Body of pancreas (tissue), 4 donors: Measurements from ENCODE around the gene COL18A1. TPM values are rescaled to one million over a fixed set of nuclear protein-coding genes. Genes with fewer than 3 reads are reported as not detected.

Experiments used
- ATAC-seq: fragments of 150-250 bp; one replicate; pipeline ENCODE4 v1.9.1; 2016
- DNase-seq, 4 donors: peaks; one replicate each; pipeline ENCODE4 v3.0.0-alpha.2; 2019
- H3K27ac ChIP-seq, 4 donors: fragments of 200-600 bp; sonication (generic); 1 replicate in 3 of 4; 2 replicates in 1 of 4; pipeline versions ENCODE4 v1.5.1 to v1.6.1; 2016 to 2019; ENCODE audit warnings: mild to moderate bottlenecking in 1 of 4, mixed read lengths in 1 of 4, moderate library complexity in 1 of 4
- H3K27me3 ChIP-seq, 2 donors: fragments of 200-600 bp; sonication (generic); one replicate each; pipeline ENCODE4 v1.6.0; 2016; ENCODE audit warnings: mild to moderate bottlenecking in 1 of 2
- H3K36me3 ChIP-seq, 2 donors: fragments of 200-600 bp; sonication (generic); replicated peaks in 1 of 2; 2 replicates each; pipeline ENCODE4 v1.5.1; 2016; ENCODE audit warnings: low read depth in 2 of 2; ENCODE audit not compliant: insufficient read depth in 1 of 2
- H3K4me1 ChIP-seq: fragments of 200-600 bp; sonication (generic); one replicate; pipeline ENCODE4 v1.6.0; 2016
- H3K4me3 ChIP-seq, 2 donors: fragments of 200-600 bp; sonication (generic); 1 replicate in 1 of 2; 2 replicates in 1 of 2; pipeline ENCODE4 v1.5.1; 2016 to 2019
- H3K9me3 ChIP-seq, 3 donors: fragments of 200-600 bp; sonication (generic); 1 replicate in 2 of 3; 2 replicates in 1 of 3; pipeline ENCODE4 v1.5.1; 2016
- POLR2A ChIP-seq, 3 donors: fragments of 450-650 bp; IDR thresholded peaks; one replicate each; pipeline ENCODE4 v1.6.1; 2016; ENCODE audit warnings: antibody characterized with exemption in 3 of 3, mild to moderate bottlenecking in 2 of 3
- WGBS, 2 donors: methylation state at CpG; one replicate each; pipeline ENCODE4 v1.1.5; 2017; 5-methylcytosine and 5-hydroxymethylcytosine counted together
- intact Hi-C: fragments of 100-400 bp; cut with DNase I; formaldehyde crosslinking; loops from one replicate; pipeline ENCODE4 v1.15.1; 2023
- total RNA-seq, 2 donors: library from RNA; depleted of rRNA; stranded (reverse); fragments of >200 nt; gene quantifications; one replicate each; pipeline ENCODE4 v1.1.0, GENCODE V29; 2016
- TF ChIP-seq, protein P1 (sequence below), 7 experiments: fragments of 450-650 bp in 4 of 7; fragments of 200-600 bp in 3 of 7; sonication (generic) in 3 of 7; IDR thresholded peaks; one replicate each; pipeline ENCODE4 v1.5.1; 2016 to 2019; ENCODE audit warnings: antibody characterized with exemption in 7 of 7

COL18A1 gene
- total RNA-seq, 2 donors from 2014 or later = 108 to 284 TPM

- DNase-seq (peak in 2 of 4 donors; percentile 4 to 7), ATAC-seq (no peak)
- 63 to 64% methylated on average over 22 to 30 of the region's 32 CpGs for WGBS, 2 donors
- peaks cover 5% of the 10 kb centered on the region for H3K4me1 ChIP-seq
- intact Hi-C loops = no loop called here
- H3K27me3 ChIP-seq = no peaks in the 10 kb centered on the region
- TF ChIP-seq, protein P1, sequence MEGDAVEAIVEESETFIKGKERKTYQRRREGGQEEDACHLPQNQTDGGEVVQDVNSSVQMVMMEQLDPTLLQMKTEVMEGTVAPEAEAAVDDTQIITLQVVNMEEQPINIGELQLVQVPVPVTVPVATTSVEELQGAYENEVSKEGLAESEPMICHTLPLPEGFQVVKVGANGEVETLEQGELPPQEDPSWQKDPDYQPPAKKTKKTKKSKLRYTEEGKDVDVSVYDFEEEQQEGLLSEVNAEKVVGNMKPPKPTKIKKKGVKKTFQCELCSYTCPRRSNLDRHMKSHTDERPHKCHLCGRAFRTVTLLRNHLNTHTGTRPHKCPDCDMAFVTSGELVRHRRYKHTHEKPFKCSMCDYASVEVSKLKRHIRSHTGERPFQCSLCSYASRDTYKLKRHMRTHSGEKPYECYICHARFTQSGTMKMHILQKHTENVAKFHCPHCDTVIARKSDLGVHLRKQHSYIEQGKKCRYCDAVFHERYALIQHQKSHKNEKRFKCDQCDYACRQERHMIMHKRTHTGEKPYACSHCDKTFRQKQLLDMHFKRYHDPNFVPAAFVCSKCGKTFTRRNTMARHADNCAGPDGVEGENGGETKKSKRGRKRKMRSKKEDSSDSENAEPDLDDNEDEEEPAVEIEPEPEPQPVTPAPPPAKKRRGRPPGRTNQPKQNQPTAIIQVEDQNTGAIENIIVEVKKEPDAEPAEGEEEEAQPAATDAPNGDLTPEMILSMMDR (IDR thresholded peaks at IDR 0.05) = no peak
- no peak for TF ChIP-seq POLR2A (IDR thresholded peaks at IDR 0.05)
- H3K4me3 ChIP-seq = no peak overlapping the region
- no peak overlapping the region for H3K27ac ChIP-seq
- H3K9me3 ChIP-seq = no peaks in the 10 kb centered on the region
- no peaks in the 10 kb centered on the region for H3K36me3 ChIP-seq
These were observed 13.9 kb upstream of the COL18A1 start for GRCh38 chr21:45390831-45391742.

DNA sequence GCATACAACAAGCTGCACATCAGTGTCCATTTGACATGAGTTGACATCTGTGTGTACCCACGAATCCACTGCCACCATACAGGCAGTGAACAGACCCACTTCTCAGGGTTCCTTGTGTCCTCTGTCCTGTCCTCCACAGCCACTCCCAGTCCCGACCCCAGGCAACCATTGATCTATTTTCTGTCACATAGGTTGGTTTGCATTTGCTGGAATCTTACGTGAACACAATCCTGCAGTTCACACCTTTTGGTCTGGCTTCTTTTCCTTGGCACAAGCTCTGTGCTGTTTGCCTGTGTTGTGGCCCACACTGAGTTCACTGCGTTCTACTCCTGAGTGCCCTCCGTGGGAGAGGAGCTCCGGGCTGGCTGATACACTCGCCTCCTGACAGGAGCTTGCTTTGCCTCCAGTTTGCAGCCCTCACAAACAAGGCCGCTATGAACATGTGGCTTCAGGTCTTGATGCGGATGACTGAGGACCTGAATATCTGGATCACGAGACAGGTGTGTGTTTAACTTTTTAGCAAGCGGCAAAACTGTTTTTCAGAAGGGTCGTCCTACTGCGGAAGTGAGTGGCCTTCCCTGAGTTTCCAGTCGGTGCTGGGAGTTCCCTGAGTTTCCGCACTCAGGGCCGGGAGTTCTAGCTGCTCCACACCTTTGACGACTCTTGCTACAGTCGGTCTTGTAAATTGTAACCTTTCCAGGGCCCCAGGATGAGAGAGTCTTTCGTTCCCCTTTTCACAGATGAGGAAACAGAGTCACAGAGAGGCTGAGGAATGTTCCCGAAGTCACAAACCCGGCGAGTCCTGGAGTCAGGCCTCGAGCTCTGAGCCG is 13.0 kb upstream of the COL18A1 start:
- no peak for DNase-seq
- intact Hi-C loops = no loop called here
- H3K27me3 ChIP-seq = no peaks in the 10 kb centered on the region

DNA sequence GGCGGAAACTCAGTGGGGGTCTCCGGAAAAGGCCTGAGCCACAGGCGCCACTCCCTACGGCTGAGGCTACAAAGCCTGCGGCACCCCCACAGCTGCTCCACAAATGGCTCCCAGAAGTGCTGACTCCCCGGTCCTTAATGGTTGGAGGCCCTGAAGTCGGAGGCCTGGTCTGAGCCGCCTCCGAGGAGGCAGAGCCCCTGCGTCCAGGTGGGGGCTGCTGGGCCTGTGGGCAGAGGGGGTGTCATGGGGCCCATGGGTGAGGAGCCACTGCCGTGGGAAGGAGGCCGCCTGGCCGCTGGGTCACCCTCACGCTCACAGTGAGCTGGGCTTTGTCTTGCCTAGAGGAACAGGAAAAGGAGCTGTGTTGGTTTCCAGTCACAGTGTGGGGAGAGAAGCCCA is 12.4 kb upstream of the COL18A1 start:
- Histone ChIP-seq H3K9me3 (no peaks in the 10 kb centered on the region), H3K4me3 (no peak overlapping the region), H3K36me3 (no peaks in the 10 kb centered on the region), H3K27ac (no peak overlapping the region), H3K4me1 (no peaks in the 10 kb centered on the region), H3K27me3 (no peaks in the 10 kb centered on the region)
- ATAC-seq = no peak
- peak in 1 of 4 donors; percentile 6 for DNase-seq
- intact Hi-C loops = no loop called here
- WGBS, 2 donors = 58% methylated on average over 8 to 14 of the region's 14 CpGs
- no peak for TF ChIP-seq POLR2A (IDR thresholded peaks at IDR 0.05)
- TF ChIP-seq, protein P1 (IDR thresholded peaks at IDR 0.05) = no peak

More for the DNA sequence above, 13.0 kb upstream of the COL18A1 start:
- no peak for ATAC-seq
- no peak overlapping the region for H3K27ac ChIP-seq
- 64 to 66% methylated on average over 22 to 24 of the region's 24 CpGs for WGBS, 2 donors
- no peak overlapping the region for H3K4me3 ChIP-seq
- H3K36me3 ChIP-seq = no peaks in the 10 kb centered on the region
- H3K4me1 ChIP-seq = no peaks in the 10 kb centered on the region
- TF ChIP-seq, protein P1 (IDR thresholded peaks at IDR 0.05) = no peak
- no peak for TF ChIP-seq POLR2A (IDR thresholded peaks at IDR 0.05)
- H3K9me3 ChIP-seq = no peaks in the 10 kb centered on the region

DNA sequence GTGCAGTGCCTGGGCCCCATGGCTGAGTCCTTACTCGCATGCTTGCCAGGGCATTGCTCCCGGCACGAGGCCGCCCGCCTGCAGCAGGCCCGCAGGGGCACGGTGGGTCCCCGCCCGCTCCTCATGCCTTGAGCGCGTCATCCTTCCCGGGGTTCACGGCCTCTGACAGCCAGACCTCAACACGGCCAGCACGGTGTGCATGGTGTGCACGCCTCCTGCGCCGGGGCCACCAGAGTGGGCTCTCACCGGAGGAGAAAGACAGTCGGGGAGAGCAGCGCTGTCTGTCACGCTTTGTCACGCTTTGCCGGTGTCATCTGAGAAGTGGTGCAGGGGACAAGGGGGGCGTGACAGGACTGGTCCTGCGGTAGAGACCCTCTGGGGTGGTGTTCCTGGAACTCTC is 11.9 kb upstream of the COL18A1 start:
- no peak for TF ChIP-seq POLR2A (IDR thresholded peaks at IDR 0.05)
- TF ChIP-seq, protein P1 (IDR thresholded peaks at IDR 0.05) = no peak
- 72 to 81% methylated on average over 7 to 25 of the region's 26 CpGs for WGBS, 2 donors
- Histone ChIP-seq H3K9me3 (no peaks in the 10 kb centered on the region), H3K4me1 (no peaks in the 10 kb centered on the region), H3K36me3 (no peaks in the 10 kb centered on the region), H3K4me3 (no peak overlapping the region), H3K27me3 (no peaks in the 10 kb centered on the region), H3K27ac (no peak overlapping the region)
- DNase-seq (peak in 2 of 4 donors; percentile 3 to 9), ATAC-seq (no peak)
- intact Hi-C loops = no loop called here
